SU-DHL-6 (cell line): ENCODE measurements around the gene FNDC4.

Experiments used
- H2AFZ ChIP-seq: fragments of 200-600 bp; sonication (generic); 2 replicates; pipeline ENCODE4 v1.6.1; 2014; ENCODE audit warnings: low read depth, mild to moderate bottlenecking, moderate library complexity, mixed read lengths, antibody characterized with exemption, low read length; ENCODE audit not compliant: severe bottlenecking
- H3F3A ChIP-seq: fragments of 200-600 bp; shearing (Covaris generic); 2 replicates; pipeline ENCODE4 v1.6.0; 2016; ENCODE audit warnings: antibody characterized with exemption, mild to moderate bottlenecking; ENCODE audit not compliant: insufficient read depth
- H3K27ac ChIP-seq: fragments of 200-600 bp; sonication (generic); 2 replicates; pipeline ENCODE4 v1.5.1; 2016; ENCODE audit warnings: low read depth, mild to moderate bottlenecking, low read length, moderate library complexity, mixed read lengths
- H3K27me3 ChIP-seq: fragments of 200-600 bp; sonication (generic), shearing (Covaris generic); 2 replicates; pipeline ENCODE4 v1.6.0; 2014; ENCODE audit warnings: mild to moderate bottlenecking, low read length
- H3K36me3 ChIP-seq: fragments of 200-600 bp; sonication (generic); 2 replicates; pipeline ENCODE4 v1.6.1; 2014; ENCODE audit warnings: mild to moderate bottlenecking, low read length, mixed read lengths
- H3K4me2 ChIP-seq: fragments of 300-600, 200-600 bp; shearing (Covaris generic), sonication (generic); 2 replicates; pipeline ENCODE4 v1.6.0; 2014; ENCODE audit warnings: low read length, low read depth, mild to moderate bottlenecking; ENCODE audit not compliant: poor library complexity, severe bottlenecking
- H3K4me3 ChIP-seq: fragments of 200-600 bp; sonication (generic); 2 replicates; pipeline ENCODE4 v1.5.1; 2014; ENCODE audit warnings: antibody characterized with exemption, low read length, mild to moderate bottlenecking, mixed read lengths; ENCODE audit not compliant: insufficient read depth, poor library complexity, severe bottlenecking
- H3K79me2 ChIP-seq: fragments of 200-600 bp; sonication (generic); 2 replicates; pipeline ENCODE4 v1.6.1; 2014; ENCODE audit warnings: mild to moderate bottlenecking, low read length, moderate library complexity; ENCODE audit not compliant: insufficient read depth
- H3K9ac ChIP-seq: fragments of 200-600 bp; sonication (generic); 2 replicates; pipeline ENCODE4 v1.7.0; 2014; ENCODE audit warnings: mild to moderate bottlenecking, low read length
- H3K9me2 ChIP-seq: fragments of 200-600 bp; sonication (generic); replicated peaks from 2 replicates; pipeline ENCODE4 v1.6.1; 2014; ENCODE audit warnings: low read length; ENCODE audit not compliant: insufficient read depth
- H3K9me3 ChIP-seq: fragments of 200-600 bp; sonication (generic); 2 replicates; pipeline ENCODE4 v1.6.1; 2014; ENCODE audit warnings: low read length, mixed read lengths; ENCODE audit not compliant: insufficient read depth
- H4K20me1 ChIP-seq: fragments of 200-600 bp; sonication (generic); 2 replicates; pipeline ENCODE4 v1.6.1; 2014; ENCODE audit warnings: low read depth, mild to moderate bottlenecking, antibody characterized with exemption, low read length, moderate library complexity, mixed read lengths
- CTCF ChIP-seq: fragments of 200-600 bp; sonication (generic); IDR thresholded peaks from one replicate; pipeline ENCODE4 v1.5.1; 2017; ENCODE audit warnings: antibody characterized with exemption, mild to moderate bottlenecking, low read length, moderate library complexity; ENCODE audit not compliant: insufficient read depth, poor library complexity, severe bottlenecking
- EZH2phosphoT487 ChIP-seq: fragments of 200-600 bp; sonication (generic), shearing (Covaris generic); conservative IDR thresholded peaks from 2 replicates; pipeline ENCODE4 v1.6.1; 2018; ENCODE audit warnings: mild to moderate bottlenecking, antibody characterized with exemption, low read length, moderate library complexity, mixed read lengths

The FNDC4 gene

GRCh38 chr2:27506587-27506986, 11.6 kb upstream of the FNDC4 start:
- H3K4me2 ChIP-seq = no peak overlapping the region
- TF ChIP-seq EZH2phosphoT487 = no peak
- no peak for TF ChIP-seq CTCF
- H3F3A ChIP-seq = no peaks in the 10 kb centered on the region
- H3K9ac ChIP-seq = no peak overlapping the region
- H3K9me3 ChIP-seq = no peaks in the 10 kb centered on the region
- no peaks in the 10 kb centered on the region for H4K20me1 ChIP-seq
- no peak overlapping the region for H2AFZ ChIP-seq
- H3K27me3 ChIP-seq = no peaks in the 10 kb centered on the region
- no peaks in the 10 kb centered on the region for H3K9me2 ChIP-seq
- no peak overlapping the region for H3K27ac ChIP-seq
- H3K79me2 ChIP-seq = no peaks in the 10 kb centered on the region
- no peak overlapping the region for H3K4me3 ChIP-seq
- no peaks in the 10 kb centered on the region for H3K36me3 ChIP-seq

GRCh38 chr2:27502142-27502541, 7.1 kb upstream of the FNDC4 start:
- Histone ChIP-seq H3K36me3 (no peaks in the 10 kb centered on the region), H3K27ac (no peak overlapping the region), H3K4me2 (no peak overlapping the region), H3K9me3 (no peaks in the 10 kb centered on the region), H3K9ac (no peak overlapping the region), H3K9me2 (no peaks in the 10 kb centered on the region), H3F3A (no peaks in the 10 kb centered on the region), H4K20me1 (no peaks in the 10 kb centered on the region), H3K79me2 (no peaks in the 10 kb centered on the region), H3K4me3 (no peak overlapping the region), H3K27me3 (no peaks in the 10 kb centered on the region), H2AFZ (no peak overlapping the region)
- TF ChIP-seq CTCF (no peak), EZH2phosphoT487 (no peak)

DNA sequence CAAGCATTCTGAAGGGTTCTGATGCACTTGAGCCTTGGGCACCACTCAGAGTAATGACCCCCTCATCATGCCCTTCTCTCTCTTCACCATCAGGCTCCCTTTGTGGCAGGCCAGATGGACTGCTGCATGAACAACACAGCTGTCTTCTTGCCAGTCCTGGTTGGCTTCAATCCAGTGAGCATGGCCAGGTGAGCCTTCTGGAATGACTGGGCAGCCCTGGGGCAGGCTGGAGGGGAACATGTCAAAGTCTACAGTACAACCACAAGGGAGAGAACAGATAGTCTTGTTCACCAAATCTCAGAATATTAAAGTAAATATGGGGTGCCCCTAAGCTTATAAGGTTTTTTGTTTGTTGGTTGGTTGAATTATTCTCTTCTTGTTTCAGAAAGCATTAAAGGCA, 6.0 kb upstream of the FNDC4 start:
- Histone ChIP-seq H3K79me2 (no peaks in the 10 kb centered on the region), H3K4me2 (no peak overlapping the region), H3K4me3 (no peak overlapping the region), H3F3A (no peaks in the 10 kb centered on the region), H2AFZ (no peak overlapping the region), H4K20me1 (no peaks in the 10 kb centered on the region), H3K36me3 (no peaks in the 10 kb centered on the region), H3K27me3 (no peaks in the 10 kb centered on the region), H3K9me2 (no peaks in the 10 kb centered on the region), H3K9me3 (no peaks in the 10 kb centered on the region), H3K9ac (no peak overlapping the region), H3K27ac (no peak overlapping the region)
- TF ChIP-seq CTCF = no peak
- TF ChIP-seq EZH2phosphoT487 = no peak

GRCh38 chr2:27498975-27499374, 4.0 kb upstream of the FNDC4 start:
- H3K4me3 ChIP-seq = no peak overlapping the region
- no peak for TF ChIP-seq EZH2phosphoT487
- H3K4me2 ChIP-seq = no peak overlapping the region
- no peaks in the 10 kb centered on the region for H3K27me3 ChIP-seq
- no peak overlapping the region for H3K27ac ChIP-seq
- no peak overlapping the region for H2AFZ ChIP-seq
- H3K9me3 ChIP-seq = no peaks in the 10 kb centered on the region
- no peaks in the 10 kb centered on the region for H3F3A ChIP-seq
- H3K9ac ChIP-seq = no peak overlapping the region
- no peaks in the 10 kb centered on the region for H3K36me3 ChIP-seq
- H3K9me2 ChIP-seq = no peaks in the 10 kb centered on the region
- no peaks in the 10 kb centered on the region for H4K20me1 ChIP-seq
- no peaks in the 10 kb centered on the region for H3K79me2 ChIP-seq
